ENCODE results near the gene SELE. TPM values are rescaled to one million over a fixed set of nuclear protein-coding genes. Genes with fewer than 3 reads are reported as not detected.

SELE gene
- total and polyA plus RNA-seq, 2 of the 13 experiments (the other 11 are each of a cell fraction or from before 2014, with no cell fraction given) = 0.04 to 0.09 TPM

GRCh38 chr1:169694304-169695075 is 39.4 kb downstream of the SELE start (continued):
- TF ChIP-seq ZNF367 (CRISPR knock-in tag; IDR thresholded peaks at IDR 0.05; ENCODE audit: borderline replicate concordance) (no peak), ZNF776 (CRISPR knock-in tag; IDR thresholded peaks at IDR 0.05) (no peak), ZNF850 (CRISPR knock-in tag; conservative IDR thresholded peaks at IDR 0.05) (no peak)

GRCh38 chr1:169692756-169693460 is 41.0 kb downstream of the SELE start:
- no peak overlapping the region for H3K4me3 ChIP-seq (replicated peaks in 1 of 3; ENCODE audit: insufficient read depth in 1 of 3, low read depth in 2 of 3, low read length in 3 of 3)
- intact Hi-C loops (cut with micrococcal nuclease; ENCODE audit: unreplicated experiment) = no loop called here
- H3K9ac ChIP-seq (ENCODE audit: insufficient read depth, low read depth, low read length) = no peak overlapping the region
- H3K27ac ChIP-seq (ENCODE audit: extremely low read length, insufficient read depth, low read length) = no peak overlapping the region
- POLR2A ChIA-PET = no interaction called here
- in situ Hi-C loops (cut with HindIII; ENCODE audit: extremely low pct_ligation_motif_present, low pct_unique_long_range_greater_than_20kb) = no loop called here
- H3K4me2 ChIP-seq (ENCODE audit: low read depth, low read length) = no peak overlapping the region
- H3K9me3 ChIP-seq (ENCODE audit: low read length) = no peaks in the 10 kb centered on the region
- H3K4me1 ChIP-seq (ENCODE audit: insufficient read depth, low read length) = no peaks in the 10 kb centered on the region
- no peak overlapping the region for H2AFZ ChIP-seq (ENCODE audit: low read length)
- no peaks in the 10 kb centered on the region for H4K20me1 ChIP-seq (ENCODE audit: insufficient read depth, low read length)
- WGBS (ENCODE audit: low lambda C conversion rate) = 50% methylated on average over 4 of the region's 4 CpGs
- FAIRE-seq (no peak), DNase-seq (ENCODE audit: low spot score) (no peak), ATAC-seq (no peak)
- CTCF ChIA-PET (ENCODE audit: low intra/inter-chr PET ratio, low total read pairs) = no interaction called here
- H3K79me2 ChIP-seq (ENCODE audit: insufficient read depth, low read length) = no peaks in the 10 kb centered on the region
- H3K36me3 ChIP-seq (replicated peaks in 1 of 2; ENCODE audit: control insufficient read depth in 1 of 2, insufficient read depth in 2 of 2, low read length in 2 of 2) = no peaks in the 10 kb centered on the region
- BruUV-seq (replicated peaks) = no TSS peak
- 0 out of 5 replicates have a peak, but pooled peaks cover 0 to 4% of the 10 kb centered on the region in 2 experiments for H3K27me3 ChIP-seq (ENCODE audit: control insufficient read depth in 1 of 2, insufficient read depth in 2 of 2, low read length in 2 of 2)
- TF ChIP-seq E2F5 (CRISPR knock-in tag; conservative IDR thresholded peaks at IDR 0.05) (no peak), ZNF275 (CRISPR knock-in tag; IDR thresholded peaks at IDR 0.05; ENCODE audit: borderline replicate concordance) (no peak), TBL1XR1 (IDR thresholded peaks at IDR 0.05; ENCODE audit: borderline replicate concordance, low read length, partially characterized antibody) (no peak), HDAC1 (CRISPR knock-in tag; IDR thresholded peaks at IDR 0.05) (no peak), ZNF354B (CRISPR knock-in tag; IDR thresholded peaks at IDR 0.05) (no peak), MBD4 (IDR thresholded peaks at IDR 0.05; ENCODE audit: borderline replicate concordance, low read length) (no peak), ZNF337 (CRISPR knock-in tag; IDR thresholded peaks at IDR 0.05; ENCODE audit: borderline replicate concordance, low read depth) (no peak), THAP7 (CRISPR knock-in tag; IDR thresholded peaks at IDR 0.05) (no peak), ATF2 (CRISPR knock-in tag; IDR thresholded peaks at IDR 0.05) (no peak), ZBTB7A (CRISPR knock-in tag; IDR thresholded peaks at IDR 0.05) (no peak), CREB1 (IDR thresholded peaks at IDR 0.05) (no peak), CREB1 (CRISPR knock-in tag; IDR thresholded peaks at IDR 0.05) (no peak)

Measured in HepG2 (cell line).